Measurements from ENCODE around the gene PDXK. TPM values are rescaled to one million over a fixed set of nuclear protein-coding genes. Genes with fewer than 3 reads are reported as not detected.

The PDXK gene
- polyA plus RNA-seq (2012; rRNA removed) = 85.7 and 89.2 TPM in 2 replicates
- polyA plus RNA-seq (2012; cell fraction: cytosol; rRNA removed) = 49.7 and 63.0 TPM in 2 replicates
- polyA plus RNA-seq (2012; cell fraction: nucleus; rRNA removed) = 110 and 138 TPM in 2 replicates

DNA sequence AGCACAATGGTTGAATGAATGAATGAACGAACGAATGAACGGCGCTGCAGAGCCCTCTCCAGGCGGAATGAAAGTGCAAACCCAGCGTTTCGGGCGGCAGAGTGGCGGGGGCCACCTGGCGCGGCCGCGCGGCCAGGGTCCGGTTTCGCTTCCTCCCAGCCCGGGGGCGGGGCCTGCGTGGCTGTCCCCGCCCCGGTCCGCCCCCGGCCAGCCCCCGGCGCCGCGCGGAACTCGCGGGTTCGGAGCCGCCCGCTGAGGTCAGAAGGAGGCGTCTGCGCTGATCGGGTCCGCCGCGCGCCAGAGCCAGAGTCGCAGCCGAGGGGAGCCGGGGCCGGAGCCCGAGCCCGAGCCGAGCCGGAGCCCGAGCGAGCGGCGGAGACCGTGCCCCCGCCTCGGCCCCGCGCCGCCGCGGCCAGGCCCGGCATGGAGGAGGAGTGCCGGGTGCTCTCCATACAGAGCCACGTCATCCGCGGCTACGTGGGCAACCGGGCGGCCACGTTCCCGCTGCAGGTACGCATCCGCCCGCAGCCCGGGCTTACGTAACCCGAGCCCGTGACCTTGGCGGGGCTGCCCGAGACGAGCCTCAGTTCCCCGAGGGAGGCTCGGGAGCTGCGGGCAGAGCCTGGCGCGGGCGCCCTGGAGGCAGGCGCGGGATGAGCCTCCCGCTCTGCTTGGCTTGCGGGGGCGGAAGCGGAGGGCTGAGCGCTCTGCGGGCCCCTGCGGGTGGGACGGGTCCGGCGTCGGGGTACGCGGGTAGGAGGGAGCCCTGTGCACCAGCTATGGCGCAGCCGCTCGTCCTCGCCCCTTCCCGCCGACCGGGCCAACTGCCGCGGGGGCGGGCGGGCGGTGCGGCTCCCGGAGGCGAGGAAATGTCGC lies at the start of gene PDXK:
TSS of gene PDXK (plus strand) at position 258 of the 876 bp plus-strand sequence. CDS start at position 424, 166 bp downstream.
- H3K27me3 ChIP-seq (ENCODE audit: insufficient read depth) = no peaks in the 10 kb centered on the region
- H3K36me3 ChIP-seq (replicated peaks in 1 of 2; ENCODE audit: control insufficient read depth in 1 of 2, insufficient read depth in 2 of 2, low read length in 1 of 2) = no peaks in the 10 kb centered on the region
- peak within 1 kb of the TSS; percentile 91 for H3K9ac ChIP-seq
- H3K4me3 ChIP-seq (ENCODE audit: low read depth in 2 of 2, low read length in 1 of 2) = peak within 1 kb of the TSS; percentile 95
- TF ChIP-seq MXI1 (IDR thresholded peaks at IDR 0.05; ENCODE audit: low read depth, low read length) (peak; percentile 54), NRF1 (IDR thresholded peaks at IDR 0.05; ENCODE audit: low read depth, low read length) (peak; percentile 31; the same call in 1 of the 2 replicates), POLR2AphosphoS5 (IDR thresholded peaks at IDR 0.05; ENCODE audit: low read depth, low read length) (peak; percentile 75), MEF2A (IDR thresholded peaks at IDR 0.05; ENCODE audit: borderline replicate concordance, low read depth) (no peak), TCF12 (IDR thresholded peaks at IDR 0.05) (no peak), CTCF (IDR thresholded peaks at IDR 0.05) (0 out of 2 replicates have a peak, but pooled peaks have one; percentile 2)
- TF ChIP-seq, protein P1, sequence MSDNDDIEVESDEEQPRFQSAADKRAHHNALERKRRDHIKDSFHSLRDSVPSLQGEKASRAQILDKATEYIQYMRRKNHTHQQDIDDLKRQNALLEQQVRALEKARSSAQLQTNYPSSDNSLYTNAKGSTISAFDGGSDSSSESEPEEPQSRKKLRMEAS (IDR thresholded peaks at IDR 0.05; ENCODE audit: low read depth) = peak; percentile 15; the same call in 1 of the 2 replicates
- H3K4me2 ChIP-seq = peak within 1 kb of the TSS; percentile 100
- peaks cover 35% of the 10 kb centered on the region for H4K20me1 ChIP-seq (ENCODE audit: insufficient read depth)
- ChIA-PET POLR2A (interaction anchor here (0.9 to 1.9 kb wide), 2 partner anchors 10 to 14 kb away, joined by 3 to 5 read pairs; no protein-coding TSS in a partner anchor), CTCF (interaction anchor here (1.1 to 1.4 kb wide), 2 partner anchors 9 to 91 kb away, joined by 3 to 6 read pairs; no protein-coding TSS in a partner anchor)
- no peaks in the 10 kb centered on the region for H3F3A ChIP-seq (replicated peaks; ENCODE audit: insufficient read depth)
- H3K27ac ChIP-seq (ENCODE audit: low read depth in 2 of 2, low read length in 1 of 2) = peak within 1 kb of the TSS; percentile 61 to 77; a peak in 3 of 4 replicates
- peaks cover 49% of the 10 kb centered on the region for H3K79me2 ChIP-seq (ENCODE audit: insufficient read depth)
- no peaks in the 10 kb centered on the region for H3K9me3 ChIP-seq
- WGBS (ENCODE audit: low lambda C conversion rate) = 6% methylated on average over 3 of the region's 117 CpGs
- peak within 1 kb of the TSS; percentile 97 for H2AFZ ChIP-seq (ENCODE audit: low read depth)
- H3K4me1 ChIP-seq (ENCODE audit: control insufficient read depth in 1 of 2, insufficient read depth in 2 of 2, low read depth in 1 of 2, low read length in 1 of 2) = peaks cover 0 to 19% of the 10 kb centered on the region in 2 experiments; a peak in 2 of 4 replicates
- peak; percentile 97 for DNase-seq
- no peaks in the 10 kb centered on the region for H3K9me2 ChIP-seq

DNA sequence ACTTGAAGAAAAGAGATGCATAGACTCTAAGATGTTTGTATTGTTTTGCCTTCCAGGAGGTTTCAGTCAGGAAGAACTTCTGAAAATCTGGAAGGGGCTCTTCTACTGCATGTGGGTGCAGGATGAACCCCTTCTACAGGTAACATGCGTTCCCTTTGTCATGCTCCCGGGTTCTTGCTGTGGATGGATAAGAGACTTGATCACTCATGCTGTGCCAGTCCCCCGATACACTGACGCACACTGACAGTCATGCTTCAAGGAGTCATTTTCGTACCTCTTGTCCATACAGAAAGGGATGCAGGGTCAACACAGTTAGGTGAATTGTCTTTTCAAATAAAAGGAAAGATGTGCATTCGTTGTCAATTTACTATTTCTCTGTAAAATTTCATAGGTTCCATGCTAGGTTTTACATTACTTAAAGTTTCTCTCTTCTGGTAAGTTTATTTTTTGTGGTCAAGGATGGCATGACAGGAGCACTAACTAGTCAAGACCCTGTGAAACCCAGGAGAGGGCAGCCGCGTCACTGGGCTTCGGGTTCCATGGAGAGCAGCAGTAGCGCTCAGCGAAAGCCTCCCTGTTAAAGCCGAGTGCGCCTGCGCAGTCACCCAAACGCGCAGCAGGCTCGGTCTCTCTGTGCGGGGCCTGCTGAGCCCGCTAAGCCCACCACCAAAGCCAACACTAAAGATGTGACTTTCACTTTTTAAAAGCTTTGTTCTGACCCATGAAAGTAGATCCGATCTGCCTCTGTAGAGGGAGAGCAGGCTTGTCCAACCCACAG lies 48.9 kb upstream of the PDXK start:
- H3K36me3 ChIP-seq (replicated peaks in 1 of 2; ENCODE audit: control insufficient read depth in 1 of 2, insufficient read depth in 2 of 2, low read length in 1 of 2) = peaks cover 30 to 33% of the 10 kb centered on the region in 2 experiments

More for the DNA sequence above, 48.9 kb upstream of the PDXK start:
- 93% methylated on average over 20 of the region's 20 CpGs for WGBS (ENCODE audit: low lambda C conversion rate)
- Histone ChIP-seq H2AFZ (ENCODE audit: low read depth) (no peak overlapping the region), H3K9ac (no peak overlapping the region), H3K4me3 (ENCODE audit: low read depth in 2 of 2, low read length in 1 of 2) (no peak overlapping the region), H3K79me2 (ENCODE audit: insufficient read depth) (peaks cover 43% of the 10 kb centered on the region), H3K9me3 (no peaks in the 10 kb centered on the region), H3F3A (replicated peaks; ENCODE audit: insufficient read depth) (no peaks in the 10 kb centered on the region), H3K4me2 (no peak overlapping the region), H3K27me3 (ENCODE audit: insufficient read depth) (no peaks in the 10 kb centered on the region), H3K4me1 (ENCODE audit: control insufficient read depth in 1 of 2, insufficient read depth in 2 of 2, low read depth in 1 of 2, low read length in 1 of 2) (no peaks in the 10 kb centered on the region), H3K9me2 (no peaks in the 10 kb centered on the region), H3K27ac (ENCODE audit: low read depth in 2 of 2, low read length in 1 of 2) (no peak overlapping the region), H4K20me1 (ENCODE audit: insufficient read depth) (no peaks in the 10 kb centered on the region; the same call in 1 of the 2 replicates)
- no peak for DNase-seq
- TF ChIP-seq, protein P2, sequence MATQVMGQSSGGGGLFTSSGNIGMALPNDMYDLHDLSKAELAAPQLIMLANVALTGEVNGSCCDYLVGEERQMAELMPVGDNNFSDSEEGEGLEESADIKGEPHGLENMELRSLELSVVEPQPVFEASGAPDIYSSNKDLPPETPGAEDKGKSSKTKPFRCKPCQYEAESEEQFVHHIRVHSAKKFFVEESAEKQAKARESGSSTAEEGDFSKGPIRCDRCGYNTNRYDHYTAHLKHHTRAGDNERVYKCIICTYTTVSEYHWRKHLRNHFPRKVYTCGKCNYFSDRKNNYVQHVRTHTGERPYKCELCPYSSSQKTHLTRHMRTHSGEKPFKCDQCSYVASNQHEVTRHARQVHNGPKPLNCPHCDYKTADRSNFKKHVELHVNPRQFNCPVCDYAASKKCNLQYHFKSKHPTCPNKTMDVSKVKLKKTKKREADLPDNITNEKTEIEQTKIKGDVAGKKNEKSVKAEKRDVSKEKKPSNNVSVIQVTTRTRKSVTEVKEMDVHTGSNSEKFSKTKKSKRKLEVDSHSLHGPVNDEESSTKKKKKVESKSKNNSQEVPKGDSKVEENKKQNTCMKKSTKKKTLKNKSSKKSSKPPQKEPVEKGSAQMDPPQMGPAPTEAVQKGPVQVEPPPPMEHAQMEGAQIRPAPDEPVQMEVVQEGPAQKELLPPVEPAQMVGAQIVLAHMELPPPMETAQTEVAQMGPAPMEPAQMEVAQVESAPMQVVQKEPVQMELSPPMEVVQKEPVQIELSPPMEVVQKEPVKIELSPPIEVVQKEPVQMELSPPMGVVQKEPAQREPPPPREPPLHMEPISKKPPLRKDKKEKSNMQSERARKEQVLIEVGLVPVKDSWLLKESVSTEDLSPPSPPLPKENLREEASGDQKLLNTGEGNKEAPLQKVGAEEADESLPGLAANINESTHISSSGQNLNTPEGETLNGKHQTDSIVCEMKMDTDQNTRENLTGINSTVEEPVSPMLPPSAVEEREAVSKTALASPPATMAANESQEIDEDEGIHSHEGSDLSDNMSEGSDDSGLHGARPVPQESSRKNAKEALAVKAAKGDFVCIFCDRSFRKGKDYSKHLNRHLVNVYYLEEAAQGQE (IDR thresholded peaks at IDR 0.05; ENCODE audit: low read depth, low read length) = no peak
- no peak for TF ChIP-seq POLR2AphosphoS5 (IDR thresholded peaks at IDR 0.05; ENCODE audit: low read depth, low read length)
- TF ChIP-seq, protein P1 (IDR thresholded peaks at IDR 0.05; ENCODE audit: low read depth) = no peak
- CTCF ChIA-PET = no interaction called here
- POLR2A ChIA-PET = no interaction called here

Data from SK-N-SH (cell line).